HG02763 (cell line): ENCODE measurements around the gene NPR1.
"Not testable (repeated sequence)": the region's sequence is repeated elsewhere in the genome, so short reads cannot be mapped to it uniquely, and the experiment has no call there.

Experiments used
- ATAC-seq: cut with Tn5 transposase; IDR thresholded peaks from one replicate; pipeline ENCODE4 v1.9.1; 2021; ENCODE audit warnings: mild to moderate bottlenecking, moderate library complexity; ENCODE audit not compliant: unreplicated experiment

Gene NPR1

GRCh38 chr1:153679337-153680119 is 1.0 kb downstream of the NPR1 start:
- no peak for ATAC-seq

GRCh38 chr1:153680120-153680403 is 1.6 kb downstream of the NPR1 start:
- no peak for ATAC-seq

GRCh38 chr1:153682730-153683129 is 4.2 kb downstream of the NPR1 start:
- no peak for ATAC-seq

GRCh38 chr1:153683854-153684253 is 5.4 kb downstream of the NPR1 start:
- no peak for ATAC-seq

- no peak for ATAC-seq
Observed at GRCh38 chr1:153684892-153685291, 6.4 kb downstream of the NPR1 start.

- no peak for ATAC-seq
Observed at GRCh38 chr1:153685544-153686340, 7.3 kb downstream of the NPR1 start.

GRCh38 chr1:153687346-153688125 is 9.0 kb downstream of the NPR1 start:
- ATAC-seq = no peak

- no peak for ATAC-seq
Observed at GRCh38 chr1:153688276-153688675, 9.8 kb downstream of the NPR1 start.

GRCh38 chr1:153688736-153689328 is 10.3 kb downstream of the NPR1 start:
- ATAC-seq = no peak

GRCh38 chr1:153693466-153693865 is 15.0 kb downstream of the NPR1 start:
- no peak for ATAC-seq

- no peak for ATAC-seq
Observed at GRCh38 chr1:153696741-153697140, 18.3 kb downstream of the NPR1 start.

GRCh38 chr1:153697191-153698019 is 18.9 kb downstream of the NPR1 start:
- no peak for ATAC-seq

GRCh38 chr1:153698020-153698922 is 19.8 kb downstream of the NPR1 start:
- ATAC-seq = no peak

GRCh38 chr1:153698923-153699714 is 20.6 kb downstream of the NPR1 start:
- no peak for ATAC-seq

- ATAC-seq = no peak
Observed at GRCh38 chr1:153699768-153700167, 21.3 kb downstream of the NPR1 start.

- no peak for ATAC-seq
Observed at GRCh38 chr1:153705484-153705883, 27.0 kb downstream of the NPR1 start.

- ATAC-seq = no peak
Observed at GRCh38 chr1:153711026-153711425, 32.5 kb downstream of the NPR1 start.

GRCh38 chr1:153716211-153716610 is 37.7 kb downstream of the NPR1 start:
- not testable (repeated sequence) for ATAC-seq

- ATAC-seq = no peak
Observed at GRCh38 chr1:153717330-153717729, 38.8 kb downstream of the NPR1 start.
